Endothelial cell of umbilical vein (primary cell): Measurements from ENCODE around the gene SF3B1.
"Not testable (repeated sequence)": the region's sequence is repeated elsewhere in the genome, so short reads cannot be mapped to it uniquely, and the experiment has no call there.

Source experiments
- CTCF ChIP-seq, 2 donors: IDR thresholded peaks; 1 replicate in 1 of 2; 2 replicates in 1 of 2; pipeline ENCODE4 v1.5.1; 2011; ENCODE audit warnings: low read length in 2 of 2, mild to moderate bottlenecking in 2 of 2, moderate library complexity in 2 of 2, control low read depth in 1 of 2, inconsistent platforms in 1 of 2, low read depth in 1 of 2; ENCODE audit not compliant: insufficient read depth in 1 of 2; ENCODE audit errors: extremely low read depth in 1 of 2
- POLR2A ChIP-seq: IDR thresholded peaks from 2 replicates; pipeline ENCODE4 v1.6.1; 2012; ENCODE audit warnings: low read depth, mild to moderate bottlenecking, control low read depth, low read length
- TF ChIP-seq, protein P1 (sequence below): IDR thresholded peaks from 2 replicates; pipeline ENCODE4 v1.6.1; 2011; ENCODE audit not compliant: insufficient read depth, insufficient read length

DNA sequence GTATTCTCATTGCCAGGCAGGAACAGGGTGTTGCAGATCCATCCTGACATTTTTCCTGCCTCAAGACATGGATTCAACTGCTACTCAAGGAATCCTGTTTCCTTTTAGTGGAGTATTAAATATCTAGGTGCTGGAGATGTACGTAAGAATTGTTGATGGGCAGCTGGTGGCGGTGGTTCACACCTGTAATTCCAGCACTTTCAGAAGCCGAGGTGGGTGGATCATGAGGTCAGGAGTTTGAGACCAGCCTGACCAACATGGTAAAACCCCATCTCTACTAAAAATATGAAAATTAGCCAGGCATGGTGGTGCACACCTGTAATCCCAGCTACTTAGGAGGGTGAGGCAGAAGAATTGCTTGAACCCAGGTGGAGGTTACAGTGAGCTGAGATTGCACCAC, 49.4 kb upstream of the SF3B1 start:
- TF ChIP-seq, protein P1, sequence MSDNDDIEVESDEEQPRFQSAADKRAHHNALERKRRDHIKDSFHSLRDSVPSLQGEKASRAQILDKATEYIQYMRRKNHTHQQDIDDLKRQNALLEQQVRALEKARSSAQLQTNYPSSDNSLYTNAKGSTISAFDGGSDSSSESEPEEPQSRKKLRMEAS: not testable (repeated sequence)
- not testable (repeated sequence) for TF ChIP-seq CTCF (IDR thresholded peaks at IDR 0.05; ENCODE audit: extremely low read depth in 1 of 2, insufficient read depth in 1 of 2, low read depth in 1 of 2, low read length in 2 of 2); POLR2A
